CD14-positive monocyte (primary cell): ENCODE results near the gene XYLT1. TPM values are rescaled to one million over a fixed set of nuclear protein-coding genes. Genes with fewer than 3 reads are reported as not detected.

Experiments
- DNase-seq, 3 donors: peaks; one replicate each; pipeline ENCODE4 v3.0.0-alpha.2; 2011 to 2022
- H2AFZ ChIP-seq: 2 replicates; pipeline ENCODE4 v1.6.0; 2012; ENCODE audit warnings: mild to moderate bottlenecking, low read depth, low read length, inconsistent platforms; ENCODE audit not compliant: insufficient read depth, poor library complexity, severe bottlenecking
- H3K27ac ChIP-seq, 2 donors: 1 replicate in 1 of 2; 2 replicates in 1 of 2; pipeline ENCODE4 v1.5.1; 2012 to 2013; ENCODE audit warnings: low read length in 2 of 2, control low read depth in 1 of 2, inconsistent platforms in 1 of 2, low read depth in 1 of 2, mild to moderate bottlenecking in 1 of 2
- H3K27me3 ChIP-seq, 2 donors: one replicate each; pipeline versions ENCODE4 v1.6.0 to v1.6.1; 2011 to 2013; ENCODE audit warnings: low read length in 2 of 2; ENCODE audit not compliant: control insufficient read depth in 2 of 2, insufficient read depth in 2 of 2
- H3K36me3 ChIP-seq, 2 donors: replicated peaks in 1 of 2; 1 replicate in 1 of 2; 2 replicates in 1 of 2; pipeline versions ENCODE4 v1.5.1 to v1.6.1; 2012 to 2013; ENCODE audit warnings: low read length in 2 of 2, control low read depth in 1 of 2, inconsistent platforms in 1 of 2, mild to moderate bottlenecking in 1 of 2; ENCODE audit not compliant: insufficient read depth in 2 of 2, control insufficient read depth in 1 of 2
- H3K4me1 ChIP-seq, 2 donors: 1 replicate in 1 of 2; 2 replicates in 1 of 2; pipeline versions ENCODE4 v1.5.1 to v1.6.1; 2012 to 2013; ENCODE audit warnings: low read length in 2 of 2, control low read depth in 1 of 2, inconsistent platforms in 1 of 2, mild to moderate bottlenecking in 1 of 2, moderate library complexity in 1 of 2; ENCODE audit not compliant: insufficient read depth in 2 of 2, control insufficient read depth in 1 of 2
- H3K4me2 ChIP-seq: replicated peaks from 2 replicates; pipeline ENCODE3; 2012; ENCODE audit warnings: low read length, moderate library complexity, mild to moderate bottlenecking; ENCODE audit not compliant: poor library complexity, severe bottlenecking; ENCODE audit errors: extremely low read depth
- H3K4me3 ChIP-seq, 3 experiments: fragments of 200-600 bp in 1 of 3; sonication (generic) in 1 of 3; replicated peaks in 1 of 3; 1 replicate in 2 of 3; 2 replicates in 1 of 3; pipeline ENCODE4 v1.5.1; 2011 to 2013; ENCODE audit warnings: low read length in 3 of 3, mild to moderate bottlenecking in 3 of 3, control low read depth in 2 of 3, low read depth in 2 of 3, inconsistent platforms in 1 of 3, moderate library complexity in 1 of 3
- H3K79me2 ChIP-seq: 2 replicates; pipeline ENCODE4 v1.6.0; 2012; ENCODE audit warnings: mild to moderate bottlenecking, control low read depth, inconsistent platforms, low read length, moderate library complexity; ENCODE audit not compliant: insufficient read depth
- H3K9ac ChIP-seq: 2 replicates; pipeline ENCODE4 v1.6.0; 2017; ENCODE audit warnings: low read length, mild to moderate bottlenecking; ENCODE audit not compliant: insufficient read depth, poor library complexity, severe bottlenecking
- H3K9me3 ChIP-seq, 2 donors: replicated peaks in 1 of 2; 1 replicate in 1 of 2; 2 replicates in 1 of 2; pipeline versions ENCODE4 v1.5.1 to v1.6.1; 2012 to 2013; ENCODE audit warnings: low read length in 2 of 2, control low read depth in 1 of 2; ENCODE audit not compliant: control insufficient read depth in 1 of 2, insufficient read depth in 1 of 2
- H4K20me1 ChIP-seq: 2 replicates; pipeline ENCODE4 v1.6.0; 2012; ENCODE audit warnings: mild to moderate bottlenecking, low read length, control low read depth, moderate library complexity; ENCODE audit not compliant: insufficient read depth
- H3K27ac Mint-ChIP-seq, 7 donors: one replicate each; pipeline ENCODE4 v1.8.0; 2020; ENCODE audit warnings: mild to moderate bottlenecking in 7 of 7, mixed read lengths in 7 of 7, moderate library complexity in 6 of 7, inconsistent platforms in 2 of 7
- H3K27me3 Mint-ChIP-seq, 3 donors: one replicate each; pipeline ENCODE4 v1.8.0; 2021 to 2022; ENCODE audit warnings: low read depth in 3 of 3, mild to moderate bottlenecking in 3 of 3, mixed read lengths in 3 of 3, moderate library complexity in 3 of 3, inconsistent platforms in 1 of 3
- H3K36me3 Mint-ChIP-seq, 2 donors: one replicate each; pipeline ENCODE4 v1.8.0; 2020; ENCODE audit warnings: mixed read lengths in 2 of 2, inconsistent platforms in 1 of 2, mild to moderate bottlenecking in 1 of 2
- H3K4me1 Mint-ChIP-seq: one replicate; pipeline ENCODE4 v1.8.0; 2020; ENCODE audit warnings: mild to moderate bottlenecking, mixed read lengths
- H3K4me3 Mint-ChIP-seq, 2 donors: one replicate each; pipeline ENCODE4 v1.8.0; 2020; ENCODE audit warnings: mild to moderate bottlenecking in 2 of 2, mixed read lengths in 2 of 2, moderate library complexity in 1 of 2
- H3K9me3 Mint-ChIP-seq, 7 donors: one replicate each; pipeline ENCODE4 v1.8.0; 2020 to 2022; ENCODE audit warnings: mixed read lengths in 7 of 7, mild to moderate bottlenecking in 6 of 7, moderate library complexity in 6 of 7, inconsistent platforms in 2 of 7
- WGBS: methylation state at CpG from one replicate; pipeline ENCODE4 v1.1.5; 2013; ENCODE audit warnings: missing lambda C conversion rate; ENCODE audit not compliant: insufficient coverage; 5-methylcytosine and 5-hydroxymethylcytosine counted together
- intact Hi-C, 2 donors: fragments of 100-400 bp; cut with micrococcal nuclease; formaldehyde crosslinking; loops; one replicate each; pipeline versions ENCODE4 v1.15.0 to v1.15.1; 2023
- polyA plus RNA-seq, 3 donors: library from polyadenylated mRNA; depleted of rRNA in 1 of 3; unstranded in 2 of 3; stranded (reverse) in 1 of 3; fragments of 300-500 nt in 2 of 3; fragments of >200 nt in 1 of 3; fragmentation: Illumina TruSeq in 2 of 3; gene quantifications; 1 replicate in 2 of 3; 2 replicates in 1 of 3; pipeline ENCODE4 v1.2.3, GENCODE V29; 2012 to 2021
- TF ChIP-seq, protein P1 (sequence below): fragments of 200-600 bp; IDR thresholded peaks from one replicate; pipeline ENCODE4 v1.8.0; 2022; ENCODE audit warnings: antibody characterized with exemption, mild to moderate bottlenecking

Gene XYLT1
- polyA plus RNA-seq, 3 donors: 0.51 to 9.4 (median 1.6) TPM

DNA sequence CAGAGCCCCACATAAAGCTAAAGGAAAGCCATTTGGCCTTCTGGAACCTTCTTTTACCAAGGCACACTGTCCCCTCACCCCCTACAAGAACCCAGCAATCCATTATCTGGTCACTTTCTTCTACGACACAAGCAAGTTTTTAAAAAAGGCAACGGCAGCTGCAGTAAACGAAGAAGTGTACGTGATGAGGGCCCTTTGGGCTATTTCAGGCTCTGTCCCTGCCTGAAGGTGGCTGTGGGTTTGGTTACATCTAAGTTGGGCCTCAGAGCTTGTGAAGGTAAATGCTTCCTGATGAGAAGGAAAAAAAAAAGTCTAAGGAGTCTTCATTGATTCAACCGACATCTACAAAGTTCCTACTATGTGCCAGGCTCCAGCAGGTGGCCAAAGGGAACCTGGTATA, 35.4 kb downstream of the XYLT1 start:
- Mint-ChIP-seq H3K9me3 (no peaks in the 10 kb centered on the region), H3K4me1 (peaks cover 32% of the 10 kb centered on the region), H3K27me3 (no peaks in the 10 kb centered on the region), H3K36me3 (peaks cover 11 to 33% of the 10 kb centered on the region in 2 donors), H3K27ac (no peak overlapping the region), H3K4me3 (no peak overlapping the region)
- WGBS: 96% methylated on average over 4 of the region's 5 CpGs
- H3K79me2 ChIP-seq: peaks cover 62% of the 10 kb centered on the region
- H3K36me3 ChIP-seq: peaks cover 0 to 8% of the 10 kb centered on the region in 2 donors
- H4K20me1 ChIP-seq: peaks cover 40% of the 10 kb centered on the region
- DNase-seq: no peak
- no peak overlapping the region for H3K4me2 ChIP-seq
- H3K9me3 ChIP-seq: no peaks in the 10 kb centered on the region
- TF ChIP-seq, protein P1, sequence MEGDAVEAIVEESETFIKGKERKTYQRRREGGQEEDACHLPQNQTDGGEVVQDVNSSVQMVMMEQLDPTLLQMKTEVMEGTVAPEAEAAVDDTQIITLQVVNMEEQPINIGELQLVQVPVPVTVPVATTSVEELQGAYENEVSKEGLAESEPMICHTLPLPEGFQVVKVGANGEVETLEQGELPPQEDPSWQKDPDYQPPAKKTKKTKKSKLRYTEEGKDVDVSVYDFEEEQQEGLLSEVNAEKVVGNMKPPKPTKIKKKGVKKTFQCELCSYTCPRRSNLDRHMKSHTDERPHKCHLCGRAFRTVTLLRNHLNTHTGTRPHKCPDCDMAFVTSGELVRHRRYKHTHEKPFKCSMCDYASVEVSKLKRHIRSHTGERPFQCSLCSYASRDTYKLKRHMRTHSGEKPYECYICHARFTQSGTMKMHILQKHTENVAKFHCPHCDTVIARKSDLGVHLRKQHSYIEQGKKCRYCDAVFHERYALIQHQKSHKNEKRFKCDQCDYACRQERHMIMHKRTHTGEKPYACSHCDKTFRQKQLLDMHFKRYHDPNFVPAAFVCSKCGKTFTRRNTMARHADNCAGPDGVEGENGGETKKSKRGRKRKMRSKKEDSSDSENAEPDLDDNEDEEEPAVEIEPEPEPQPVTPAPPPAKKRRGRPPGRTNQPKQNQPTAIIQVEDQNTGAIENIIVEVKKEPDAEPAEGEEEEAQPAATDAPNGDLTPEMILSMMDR: no peak
- H3K27ac ChIP-seq: no peak overlapping the region
- no peak overlapping the region for H2AFZ ChIP-seq
- intact Hi-C loops: no loop called here
- no peaks in the 10 kb centered on the region for H3K27me3 ChIP-seq
- no peak overlapping the region for H3K4me3 ChIP-seq
- peaks cover 19 to 28% of the 10 kb centered on the region in 2 donors for H3K4me1 ChIP-seq
- no peak overlapping the region for H3K9ac ChIP-seq

DNA sequence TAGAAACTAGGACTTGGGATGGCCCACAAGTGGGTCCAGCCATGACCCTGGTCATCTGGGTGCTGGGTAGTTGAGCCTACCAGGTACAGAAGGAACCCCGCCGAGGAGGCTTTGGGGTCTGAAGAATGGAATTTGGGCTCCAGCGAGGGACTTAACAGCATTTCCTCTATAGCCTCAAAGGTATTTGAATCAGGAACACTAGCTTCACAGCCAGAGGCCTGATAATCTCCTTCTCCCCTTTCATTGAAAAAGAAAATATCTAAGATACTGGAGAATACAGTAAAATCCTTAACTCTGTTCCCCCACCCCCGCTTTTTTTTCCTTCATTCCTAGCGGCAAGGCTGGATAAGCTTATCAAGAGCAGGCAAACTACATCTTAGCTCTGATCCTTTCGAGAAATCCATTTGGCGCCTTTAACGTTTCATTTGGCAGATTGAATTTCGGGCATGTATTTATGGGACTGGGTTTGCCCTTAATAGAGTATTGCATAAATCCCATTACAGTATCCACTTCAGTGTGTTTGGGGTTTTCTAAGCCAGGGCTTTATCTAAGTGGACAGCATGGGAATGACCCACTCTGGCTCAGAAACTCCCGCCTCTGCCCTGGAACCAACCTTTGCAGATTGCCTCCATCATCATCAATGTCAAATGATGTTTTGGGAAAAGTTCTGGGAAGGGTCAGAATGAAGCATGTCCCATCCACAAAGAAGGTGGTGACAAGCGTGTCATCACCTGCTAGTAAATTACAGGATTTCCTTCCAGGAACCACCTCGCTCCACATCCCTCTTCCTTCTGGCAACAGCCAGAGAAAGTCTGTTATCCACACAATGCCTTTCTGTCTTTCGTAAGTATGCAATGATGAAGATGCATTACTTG, 36.9 kb downstream of the XYLT1 start:
- peaks cover 9 to 16% of the 10 kb centered on the region in 2 donors for H3K4me1 ChIP-seq
- peaks cover 68% of the 10 kb centered on the region for H3K79me2 ChIP-seq
- no peak overlapping the region for H3K4me2 ChIP-seq
- no peak for DNase-seq
- no CpG with 5 or more reads among the region's 13 CpGs for WGBS
- no peak overlapping the region for H3K4me3 ChIP-seq
- Mint-ChIP-seq H3K4me1 (peaks cover 19% of the 10 kb centered on the region), H3K27me3 (no peaks in the 10 kb centered on the region), H3K4me3 (no peak overlapping the region), H3K9me3 (no peaks in the 10 kb centered on the region), H3K36me3 (peaks cover 15 to 33% of the 10 kb centered on the region in 2 donors), H3K27ac (peak overlapping the region in 1 of 7 donors; percentile 42)
- no peak overlapping the region for H3K27ac ChIP-seq
- TF ChIP-seq, protein P1: no peak
- peaks cover 0 to 10% of the 10 kb centered on the region in 2 donors for H3K36me3 ChIP-seq
- peaks cover 35% of the 10 kb centered on the region for H4K20me1 ChIP-seq
- no peak overlapping the region for H2AFZ ChIP-seq
- no peaks in the 10 kb centered on the region for H3K27me3 ChIP-seq
- intact Hi-C loops: no loop called here
- no peaks in the 10 kb centered on the region for H3K9me3 ChIP-seq
- no peak overlapping the region for H3K9ac ChIP-seq
